Measurements from ENCODE around the gene SPAG9. TPM values are rescaled to one million over a fixed set of nuclear protein-coding genes. Genes with fewer than 3 reads are reported as not detected.

Gene SPAG9
- total RNA-seq, 1 experiment from 2014 or later, result 54.3 TPM

DNA sequence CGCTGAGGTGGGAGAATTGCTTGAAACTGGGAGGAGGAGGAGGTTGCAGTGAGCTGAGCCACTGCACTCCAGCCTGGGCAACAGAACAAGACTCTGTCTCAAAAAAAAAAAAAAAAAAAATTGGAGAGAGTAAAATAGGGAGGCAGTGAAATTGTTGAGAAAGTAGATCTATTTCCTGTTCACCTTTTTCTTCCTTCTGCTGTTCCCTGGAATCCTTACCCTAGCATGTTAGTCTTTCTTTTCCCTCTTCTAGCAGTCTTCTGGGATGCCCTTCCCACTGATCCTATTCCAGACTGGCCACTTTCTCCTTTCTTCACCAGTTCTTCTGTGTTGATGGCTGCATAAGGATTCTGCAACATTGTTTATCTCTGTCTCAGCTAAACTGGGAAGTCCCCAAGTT is 48.7 kb upstream of the SPAG9 start:
- no peak for TF ChIP-seq CTCF (conservative IDR thresholded peaks at IDR 0.05)
- no peak overlapping the region for H4K91ac ChIP-seq (ENCODE audit: insufficient read length, low read depth, low read length)
- H3T11ph ChIP-seq (ENCODE audit: low read length), result no peak overlapping the region
- H3K4me3 Mint-ChIP-seq, result no peak overlapping the region; a peak in 1 of 5 replicates
- H2BK5ac ChIP-seq (ENCODE audit: insufficient read length, low read length), result no peak overlapping the region
- no peak overlapping the region for H3K23ac ChIP-seq (ENCODE audit: insufficient read length, low read depth, low read length)
- no peak overlapping the region for H3K18ac ChIP-seq (ENCODE audit: insufficient read length, low read depth, low read length)
- H3K27me3 ChIP-seq (ENCODE audit: insufficient read depth, low read length), result no peaks in the 10 kb centered on the region
- no peak overlapping the region for H2BK15ac ChIP-seq (ENCODE audit: low read depth, low read length)
- H3K27ac Mint-ChIP-seq, result no peak overlapping the region; a peak in 1 of 7 replicates
- H2BK120ac ChIP-seq (ENCODE audit: low read depth, low read length, poor library complexity, severe bottlenecking), result no peak overlapping the region
- no peak overlapping the region for H4K8ac ChIP-seq (replicated peaks; ENCODE audit: insufficient read length, low read depth, low read length)
- no peak overlapping the region for H2BK12ac ChIP-seq (ENCODE audit: insufficient read length, low read depth, low read length)
- H2BK20ac ChIP-seq (ENCODE audit: low read depth, low read length, poor library complexity, severe bottlenecking), result no peak overlapping the region
- no peaks in the 10 kb centered on the region for H3K9me3 Mint-ChIP-seq
- no peak overlapping the region for H3K4ac ChIP-seq (ENCODE audit: low read depth, low read length)
- H3K36me3 Mint-ChIP-seq (ENCODE audit: insufficient read depth in 1 of 3, low read depth in 3 of 3), result peaks cover 33 to 62% (median 41%) of the 10 kb centered on the region in 3 experiments; a peak in 6 of 7 replicates
- H3K27ac ChIP-seq (ENCODE audit: insufficient read length, low read depth, low read length), result no peak overlapping the region
- H3K4me1 Mint-ChIP-seq, result peaks cover 17 to 20% of the 10 kb centered on the region in 2 experiments
- no peak overlapping the region for H2AK5ac ChIP-seq (ENCODE audit: insufficient read length, low read length)
- H4K5ac ChIP-seq (ENCODE audit: insufficient read length, low read depth, low read length), result no peak overlapping the region
- H3K4me1 ChIP-seq (ENCODE audit: insufficient read depth, low read length), result no peaks in the 10 kb centered on the region
- no peak overlapping the region for H3K9ac ChIP-seq (ENCODE audit: extremely low read depth, insufficient read length, low read length)
- H3K56ac ChIP-seq (ENCODE audit: insufficient read length, low read depth, low read length), result no peak overlapping the region
- no peak overlapping the region for H3K14ac ChIP-seq (ENCODE audit: insufficient read depth, low read length)
- no CpG with 5 or more reads among the region's 1 CpG for WGBS (ENCODE audit: extremely low coverage, insufficient read length, low lambda C conversion rate)
- H3K9me3 ChIP-seq (ENCODE audit: control insufficient read depth, low read depth, low read length), result no peaks in the 10 kb centered on the region
- no peaks in the 10 kb centered on the region for H3K27me3 Mint-ChIP-seq (ENCODE audit: low read depth)
- peaks cover 4% of the 10 kb centered on the region for H3K79me1 ChIP-seq (ENCODE audit: insufficient read depth, low read depth, low read length, poor library complexity, severe bottlenecking)
- no peak for DNase-seq
- H2AFZ ChIP-seq (ENCODE audit: low read length), result no peak overlapping the region
- H3K4me2 ChIP-seq (ENCODE audit: insufficient read depth, insufficient read length, low read length), result no peak overlapping the region
- peaks cover 13% of the 10 kb centered on the region for H3K23me2 ChIP-seq (ENCODE audit: insufficient read length, low read depth, low read length, poor library complexity, severe bottlenecking)
- no peaks in the 10 kb centered on the region; the same call in 1 of the 2 replicates for H3K79me2 ChIP-seq (ENCODE audit: insufficient read depth, low read length)
- no peaks in the 10 kb centered on the region for H4K20me1 ChIP-seq (ENCODE audit: control insufficient read depth, insufficient read depth, insufficient read length)

Data from H9 (cell line).